ENCODE data around the gene RTL1.

The RTL1 gene

DNA sequence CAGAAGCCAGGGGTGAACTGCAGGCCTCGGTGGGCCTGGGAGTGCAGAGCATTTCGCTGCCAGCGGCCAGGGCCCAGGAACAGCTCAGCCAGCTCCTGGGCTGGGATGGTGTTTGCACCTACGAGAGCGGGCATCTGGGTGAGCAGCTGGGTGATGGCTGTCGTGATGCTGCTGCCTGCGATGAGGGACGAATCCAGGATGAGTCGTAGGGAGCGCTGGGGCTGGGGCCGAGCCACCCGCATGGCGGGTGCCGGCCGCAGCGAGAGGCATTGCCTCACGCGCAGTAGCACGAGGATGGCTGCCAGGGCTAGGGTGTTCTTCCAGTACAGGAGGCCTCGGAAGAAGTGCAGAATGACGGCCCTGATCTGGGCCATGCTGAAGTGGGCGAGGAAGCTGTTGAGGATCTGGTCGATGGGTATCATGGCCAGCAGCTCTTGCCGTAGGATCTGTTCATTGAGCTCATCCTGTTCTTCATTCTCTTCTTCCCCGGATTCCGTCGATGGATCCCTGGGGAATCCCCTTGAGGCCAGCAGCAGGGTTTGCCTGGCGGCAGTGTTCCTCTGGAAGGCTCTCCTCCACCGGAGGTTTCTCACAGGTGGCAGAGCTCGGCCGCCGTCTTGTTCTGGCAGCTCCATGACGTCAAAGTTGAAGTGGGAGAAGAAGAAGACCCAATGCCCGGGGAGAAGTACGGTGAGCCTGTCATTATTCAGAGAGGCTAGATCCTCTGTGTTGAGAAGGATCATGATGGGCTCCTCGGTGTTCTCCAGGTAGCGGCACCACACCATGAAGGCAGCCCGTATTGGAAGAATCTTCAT is 22.1 kb downstream of the RTL1 start:
- DNase-seq (ENCODE audit: extremely low read depth, low read depth) = no peak
- TF ChIP-seq, protein P1, sequence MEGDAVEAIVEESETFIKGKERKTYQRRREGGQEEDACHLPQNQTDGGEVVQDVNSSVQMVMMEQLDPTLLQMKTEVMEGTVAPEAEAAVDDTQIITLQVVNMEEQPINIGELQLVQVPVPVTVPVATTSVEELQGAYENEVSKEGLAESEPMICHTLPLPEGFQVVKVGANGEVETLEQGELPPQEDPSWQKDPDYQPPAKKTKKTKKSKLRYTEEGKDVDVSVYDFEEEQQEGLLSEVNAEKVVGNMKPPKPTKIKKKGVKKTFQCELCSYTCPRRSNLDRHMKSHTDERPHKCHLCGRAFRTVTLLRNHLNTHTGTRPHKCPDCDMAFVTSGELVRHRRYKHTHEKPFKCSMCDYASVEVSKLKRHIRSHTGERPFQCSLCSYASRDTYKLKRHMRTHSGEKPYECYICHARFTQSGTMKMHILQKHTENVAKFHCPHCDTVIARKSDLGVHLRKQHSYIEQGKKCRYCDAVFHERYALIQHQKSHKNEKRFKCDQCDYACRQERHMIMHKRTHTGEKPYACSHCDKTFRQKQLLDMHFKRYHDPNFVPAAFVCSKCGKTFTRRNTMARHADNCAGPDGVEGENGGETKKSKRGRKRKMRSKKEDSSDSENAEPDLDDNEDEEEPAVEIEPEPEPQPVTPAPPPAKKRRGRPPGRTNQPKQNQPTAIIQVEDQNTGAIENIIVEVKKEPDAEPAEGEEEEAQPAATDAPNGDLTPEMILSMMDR (IDR thresholded peaks at IDR 0.05; ENCODE audit: low read depth, low read length) = no peak

DNA sequence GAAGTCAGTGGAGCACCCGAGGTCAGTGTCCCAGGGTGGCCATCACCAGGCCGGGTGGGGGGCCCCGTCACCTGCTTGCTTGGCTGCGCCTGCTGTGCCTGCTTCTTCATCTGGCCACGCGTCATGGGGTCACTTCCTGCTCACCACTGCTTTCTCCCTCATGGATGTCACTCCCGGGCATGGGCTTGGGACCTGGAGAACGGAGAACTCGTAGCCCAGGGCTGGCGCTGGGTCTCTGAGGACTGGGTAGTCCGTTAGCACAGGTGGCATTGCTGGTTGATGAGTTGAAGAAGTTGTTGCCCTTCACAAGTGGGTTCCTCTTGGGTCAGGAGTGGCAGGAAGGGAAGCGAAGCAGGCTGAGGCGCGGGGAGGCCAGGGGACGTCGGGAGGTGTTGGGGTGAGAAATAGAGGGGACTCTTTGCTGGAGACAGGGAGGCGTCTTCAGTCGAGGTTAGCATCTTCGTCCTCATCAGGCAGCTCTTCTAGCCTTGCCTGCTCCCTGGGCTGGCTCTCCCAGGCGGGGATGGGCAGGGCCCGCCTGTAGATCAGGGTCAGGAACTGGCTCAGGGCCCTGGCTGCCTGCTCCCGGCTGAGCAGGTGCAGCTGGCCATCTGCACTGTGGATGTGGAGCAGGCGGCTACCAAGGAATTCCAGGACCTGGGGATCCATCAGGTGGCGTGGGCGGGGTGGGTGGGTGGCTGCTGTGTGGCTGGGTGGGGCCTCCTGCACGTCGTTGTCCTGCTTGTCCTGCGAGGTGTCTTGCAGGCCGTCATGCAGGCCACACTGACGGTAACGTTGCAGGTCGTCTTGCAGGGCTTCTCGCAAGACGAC is 23.0 kb downstream of the RTL1 start:
- TF ChIP-seq, protein P1 (IDR thresholded peaks at IDR 0.05; ENCODE audit: low read depth, low read length) = no peak
- no peak for DNase-seq (ENCODE audit: extremely low read depth, low read depth)

DNA sequence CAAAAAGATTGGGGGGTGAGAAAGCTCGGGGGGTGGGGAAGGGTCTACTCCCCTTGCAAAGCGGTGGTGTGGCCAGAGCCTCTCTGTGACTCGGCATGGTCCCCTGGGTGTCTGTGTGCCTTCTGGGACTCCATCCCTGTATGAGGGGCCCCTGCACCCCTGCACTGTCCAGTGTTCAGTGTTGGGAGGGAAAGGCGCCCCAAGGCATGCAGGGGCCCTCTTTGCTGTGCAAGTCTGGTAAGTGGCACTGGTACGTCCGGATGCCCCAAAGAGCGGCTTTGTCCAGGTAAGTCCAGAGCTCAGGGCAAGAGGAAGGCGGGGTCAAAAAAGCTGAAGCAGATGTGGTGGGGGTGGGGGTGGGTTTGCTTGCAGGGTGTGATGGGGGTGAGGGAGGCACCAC is 23.7 kb downstream of the RTL1 start:
- TF ChIP-seq, protein P1 (IDR thresholded peaks at IDR 0.05; ENCODE audit: low read depth, low read length) = no peak
- DNase-seq (ENCODE audit: extremely low read depth, low read depth) = no peak

DNA sequence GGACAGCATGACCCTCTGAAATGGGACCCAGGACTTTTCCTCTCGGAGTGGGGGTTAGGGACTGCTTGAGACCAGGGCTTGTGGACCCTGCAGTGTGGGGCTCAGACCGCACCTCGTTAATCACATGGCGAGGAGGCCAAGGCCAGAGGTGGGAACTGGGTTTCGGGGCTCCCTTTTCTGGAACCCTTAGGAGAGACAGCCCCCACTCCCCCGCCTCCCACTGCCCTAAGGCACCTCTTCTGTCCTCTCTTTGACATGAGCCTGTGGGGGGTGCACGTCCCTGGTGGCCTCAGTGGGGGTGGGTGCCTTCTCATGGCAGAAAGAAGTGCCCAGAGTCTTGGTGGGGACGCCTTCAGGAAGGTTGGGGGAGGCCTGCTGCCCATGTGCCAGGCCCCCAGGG is 24.3 kb downstream of the RTL1 start:
- TF ChIP-seq, protein P1 (IDR thresholded peaks at IDR 0.05; ENCODE audit: low read depth, low read length) = no peak
- no peak for DNase-seq (ENCODE audit: extremely low read depth, low read depth)

DNA sequence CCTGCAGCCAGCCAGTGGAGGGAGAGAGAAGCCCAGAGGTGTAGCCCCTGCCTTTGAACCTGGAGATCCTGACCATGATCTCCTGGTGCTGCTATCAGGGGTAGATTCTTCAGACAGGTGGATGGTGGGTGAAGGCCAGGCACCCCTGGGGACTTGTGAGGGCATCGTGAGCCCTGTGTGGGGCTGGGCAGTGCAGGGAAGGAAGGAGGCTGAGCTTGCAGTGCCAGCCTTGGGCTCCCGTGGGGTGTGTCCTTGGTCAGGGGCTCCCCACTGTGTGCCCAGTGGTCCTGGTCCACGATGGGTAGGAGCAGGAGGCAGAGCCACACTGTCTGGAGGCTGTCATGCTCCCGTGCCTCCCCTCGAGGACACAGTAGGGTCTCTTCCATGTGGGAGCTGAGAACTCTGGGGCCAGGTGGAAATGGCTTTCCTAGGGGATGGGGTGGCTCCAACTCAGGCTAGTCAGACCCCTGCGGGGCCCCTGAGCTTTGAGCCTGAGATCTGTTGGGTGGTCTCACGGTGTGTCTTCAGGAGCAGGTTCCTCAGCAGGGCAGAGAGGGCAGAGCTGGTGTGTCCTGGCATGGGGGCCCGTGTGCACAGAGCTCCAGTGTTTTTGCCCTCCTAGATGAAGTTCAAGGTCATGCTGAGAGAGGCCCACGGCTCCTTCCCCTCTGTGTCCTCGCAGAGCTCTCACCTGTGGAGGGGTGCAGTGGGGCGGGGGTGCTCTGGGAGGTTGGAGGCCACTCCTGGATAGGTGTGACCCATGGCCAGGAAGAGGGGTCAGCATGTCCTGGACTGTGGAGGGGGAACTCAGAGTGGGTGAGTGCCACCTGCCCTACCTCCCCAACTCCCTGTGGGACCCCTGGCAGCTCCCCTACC is 25.0 kb downstream of the RTL1 start:
- TF ChIP-seq, protein P1 (IDR thresholded peaks at IDR 0.05; ENCODE audit: low read depth, low read length) = no peak
- DNase-seq (ENCODE audit: extremely low read depth, low read depth) = no peak

DNA sequence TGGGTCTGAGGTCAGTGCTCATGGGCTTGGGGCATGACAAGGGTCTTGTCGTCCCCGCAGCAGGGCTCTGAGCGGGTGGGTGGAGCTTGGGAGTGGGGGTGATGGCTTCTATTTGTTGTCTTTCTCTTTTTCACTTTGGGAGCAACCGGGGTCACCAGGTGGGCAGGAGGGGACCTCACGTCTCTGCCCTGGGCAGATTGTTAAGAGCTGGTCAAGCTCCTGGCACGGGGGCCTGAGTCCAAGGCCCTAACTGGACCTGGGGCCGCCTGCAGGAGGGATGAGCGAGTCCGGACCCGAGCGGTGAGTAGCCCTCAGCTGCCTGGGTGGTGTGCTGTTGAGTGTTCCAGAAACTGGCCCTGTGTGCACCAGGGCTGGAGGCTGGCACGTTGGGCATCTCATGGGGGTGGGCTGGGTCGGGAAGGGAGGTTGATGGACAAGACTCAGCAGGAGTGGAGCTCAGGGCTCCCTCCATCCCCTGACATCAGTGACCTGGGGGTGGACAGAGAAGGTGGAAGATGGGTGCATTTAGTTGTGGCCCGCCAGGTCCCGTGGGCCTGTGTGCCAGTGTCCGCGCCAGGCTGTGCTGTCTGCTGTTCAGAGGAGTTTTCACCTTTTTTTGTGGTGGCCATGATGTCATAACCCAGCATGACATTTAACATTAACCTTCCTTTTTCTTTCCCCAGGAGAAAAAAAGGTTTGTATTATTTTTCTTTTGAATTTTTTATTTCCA is 27.5 kb downstream of the RTL1 start:
- TF ChIP-seq, protein P1 (IDR thresholded peaks at IDR 0.05; ENCODE audit: low read depth, low read length) = no peak
- DNase-seq (ENCODE audit: extremely low read depth, low read depth) = no peak
